Measurements from ENCODE around the gene RNF223. TPM values are rescaled to one million over a fixed set of nuclear protein-coding genes. Genes with fewer than 3 reads are reported as not detected.
A peak's percentile ranks its signal among the peaks of the same experiment; 100 is the strongest.
"Not testable (repeated sequence)": the region's sequence is repeated elsewhere in the genome, so short reads cannot be mapped to it uniquely, and the experiment has no call there.

RNF223 gene
- total RNA-seq, 1 donor: not detected

GRCh38 chr1:1082239-1082775 is 8.2 kb upstream of the RNF223 start:
- no peak for DNase-seq (ENCODE audit: low read depth)
- H3K4me3 ChIP-seq (ENCODE audit: low read depth, low read length): no peak overlapping the region
- no peak for TF ChIP-seq CTCF (IDR thresholded peaks at IDR 0.05; ENCODE audit: insufficient read depth, low read depth, low read length)

GRCh38 chr1:1081311-1082238 is 7.5 kb upstream of the RNF223 start:
- DNase-seq (ENCODE audit: low read depth): no peak
- no peak overlapping the region for H3K4me3 ChIP-seq (ENCODE audit: low read depth, low read length)
- no peak for TF ChIP-seq CTCF (IDR thresholded peaks at IDR 0.05; ENCODE audit: insufficient read depth, low read depth, low read length)

- no peak overlapping the region for H3K4me3 ChIP-seq (ENCODE audit: low read depth, low read length)
- TF ChIP-seq CTCF (IDR thresholded peaks at IDR 0.05; ENCODE audit: insufficient read depth, low read depth, low read length): no peak
- no peak for DNase-seq (ENCODE audit: low read depth)
Measured at GRCh38 chr1:1080951-1081310, 6.8 kb upstream of the RNF223 start.

- TF ChIP-seq CTCF (IDR thresholded peaks at IDR 0.05; ENCODE audit: insufficient read depth, low read depth, low read length): no peak
- H3K4me3 ChIP-seq (ENCODE audit: low read depth, low read length): peak overlapping the region; percentile 29
- peak; percentile 51 for DNase-seq (ENCODE audit: low read depth)
Measured at GRCh38 chr1:1080122-1080757, 6.1 kb upstream of the RNF223 start.

- no peak for TF ChIP-seq CTCF (IDR thresholded peaks at IDR 0.05; ENCODE audit: insufficient read depth, low read depth, low read length)
- peak; percentile 91 for DNase-seq (ENCODE audit: low read depth)
- peak overlapping the region; percentile 29 for H3K4me3 ChIP-seq (ENCODE audit: low read depth, low read length)
Measured at GRCh38 chr1:1079408-1080121, 5.5 kb upstream of the RNF223 start.

- not testable (repeated sequence) for DNase-seq (ENCODE audit: low read depth); H3K4me3 ChIP-seq (ENCODE audit: low read depth, low read length)
Measured at GRCh38 chr1:1077396-1077795, 3.3 kb upstream of the RNF223 start.
